SK-N-SH (cell line): Measurements from ENCODE around the gene CUL3. TPM values are rescaled to one million over a fixed set of nuclear protein-coding genes. Genes with fewer than 3 reads are reported as not detected.

ENCODE experiments used
- CTCF ChIA-PET: fragments of 300-600, 350-600 bp; formaldehyde crosslinking; extraction: SDS; loops from one replicate; lab custom pipeline; 2021; lab: Yijun Ruan, JAX
- POLR2A ChIA-PET: fragments of 350-600 bp; sonication (Branson Sonifier 250); formaldehyde crosslinking; extraction: SDS; loops from one replicate; lab custom pipeline; 2020; ENCODE audit warnings: antibody characterized with exemption, inconsistent platforms; lab: Yijun Ruan, JAX
- DNase-seq: peaks from one replicate; pipeline ENCODE4 v3.0.0; 2012
- H2AFZ ChIP-seq: fragments of 200-600 bp; sonication (generic); 2 replicates; pipeline ENCODE4 v1.8.1; 2016; ENCODE audit warnings: antibody characterized with exemption, mild to moderate bottlenecking, low read depth
- H3F3A ChIP-seq: fragments of 200-600 bp; sonication (generic); replicated peaks from 2 replicates; pipeline ENCODE3; 2016; ENCODE audit warnings: antibody characterized with exemption, mild to moderate bottlenecking; ENCODE audit not compliant: insufficient read depth
- H3K27ac ChIP-seq, 2 experiments: fragments of 200-500 bp in 1 of 2; fragments of 200-600 bp in 1 of 2; sonication (Bioruptor generic) in 1 of 2; sonication (generic), shearing (Covaris generic) in 1 of 2; 2 replicates each; pipeline versions ENCODE4 v1.5.1 to v1.6.1; 2014 to 2016; ENCODE audit warnings: low read depth in 2 of 2, inconsistent platforms in 1 of 2, low read length in 1 of 2, mild to moderate bottlenecking in 1 of 2, mixed read lengths in 1 of 2
- H3K27me3 ChIP-seq: fragments of 200-600 bp; sonication (generic), shearing (Covaris generic); 2 replicates; pipeline ENCODE4 v1.6.1; 2016; ENCODE audit warnings: mixed run types; ENCODE audit not compliant: insufficient read depth
- H3K36me3 ChIP-seq, 2 experiments: fragments of 200-500 bp in 1 of 2; fragments of 200-600 bp in 1 of 2; sonication (Bioruptor generic) in 1 of 2; sonication (generic) in 1 of 2; replicated peaks in 1 of 2; 2 replicates each; pipeline versions ENCODE3 to v1.5.1; 2014 to 2016; ENCODE audit warnings: low read length in 1 of 2, mild to moderate bottlenecking in 1 of 2; ENCODE audit not compliant: insufficient read depth in 2 of 2, control insufficient read depth in 1 of 2
- H3K4me1 ChIP-seq, 2 experiments: fragments of 200-500 bp in 1 of 2; fragments of 200-600 bp in 1 of 2; sonication (Bioruptor generic) in 1 of 2; sonication (generic), shearing (Covaris generic) in 1 of 2; 2 replicates each; pipeline versions ENCODE4 v1.5.1 to v1.6.1; 2014 to 2016; ENCODE audit warnings: low read depth in 1 of 2, low read length in 1 of 2, mixed run types in 1 of 2; ENCODE audit not compliant: insufficient read depth in 2 of 2, control insufficient read depth in 1 of 2
- H3K4me2 ChIP-seq: fragments of 200-600 bp; sonication (generic), shearing (Covaris generic); 2 replicates; pipeline ENCODE4 v1.6.1; 2017; ENCODE audit warnings: mixed run types
- H3K4me3 ChIP-seq, 2 experiments: fragments of 200-500 bp in 1 of 2; fragments of 200-600 bp in 1 of 2; sonication (Bioruptor generic) in 1 of 2; sonication (generic), shearing (Covaris generic) in 1 of 2; 2 replicates each; pipeline versions ENCODE4 v1.5.1 to v1.8.1; 2014 to 2016; ENCODE audit warnings: low read depth in 2 of 2, inconsistent platforms in 1 of 2, low read length in 1 of 2, mild to moderate bottlenecking in 1 of 2, mixed read lengths in 1 of 2, moderate library complexity in 1 of 2
- H3K79me2 ChIP-seq: fragments of 200-600 bp; sonication (generic); 2 replicates; pipeline ENCODE4 v1.8.1; 2017; ENCODE audit warnings: mild to moderate bottlenecking; ENCODE audit not compliant: insufficient read depth
- H3K9ac ChIP-seq: fragments of 200-600 bp; sonication (generic); 2 replicates; pipeline ENCODE4 v1.6.1; 2017; ENCODE audit warnings: mixed run types
- H3K9me2 ChIP-seq: fragments of 200-600 bp; sonication (generic); 2 replicates; pipeline ENCODE4 v1.6.1; 2017; ENCODE audit warnings: mixed run types
- H3K9me3 ChIP-seq: fragments of 200-600 bp; sonication (generic); 2 replicates; pipeline ENCODE4 v1.6.1; 2017; ENCODE audit warnings: mixed run types, mild to moderate bottlenecking, moderate library complexity
- H4K20me1 ChIP-seq: fragments of 200-600 bp; sonication (generic); 2 replicates; pipeline ENCODE4 v1.6.1; 2017; ENCODE audit warnings: mild to moderate bottlenecking, mixed run types; ENCODE audit not compliant: insufficient read depth
- CHD2 ChIP-seq: fragments of 150-350 bp; IDR thresholded peaks from 2 replicates; pipeline ENCODE4 v1.6.1; 2018; ENCODE audit warnings: low read length; ENCODE audit not compliant: partially characterized antibody
- ELF1 ChIP-seq: IDR thresholded peaks from 2 replicates; pipeline ENCODE4 v1.4.0; 2012
- EP300 ChIP-seq, 2 experiments: IDR thresholded peaks; 2 replicates each; pipeline versions ENCODE4 v1.4.0 to v1.6.1; 2012; ENCODE audit warnings: borderline replicate concordance in 1 of 2, low read depth in 1 of 2, low read length in 1 of 2
- EZH2phosphoT487 ChIP-seq: fragments of 200-600 bp; sonication (generic); IDR thresholded peaks from 2 replicates; pipeline ENCODE4 v1.6.1; 2017; ENCODE audit warnings: low read depth, mixed run types, mild to moderate bottlenecking, antibody characterized with exemption, moderate library complexity, borderline replicate concordance
- FOXJ3 ChIP-seq: sonication (generic); formaldehyde crosslinking; IDR thresholded peaks from 2 replicates; pipeline ENCODE4 v1.5.1; 2020; ENCODE audit warnings: mild to moderate bottlenecking, missing genetic modification reagents
- NFIC ChIP-seq: IDR thresholded peaks from 2 replicates; pipeline ENCODE4 v1.4.0; 2012; ENCODE audit warnings: borderline replicate concordance
- RFX5 ChIP-seq: IDR thresholded peaks from 2 replicates; pipeline ENCODE4 v1.6.1; 2012; ENCODE audit warnings: mild to moderate bottlenecking, improper control_type of control experiment, low read length
- RXRA ChIP-seq: IDR thresholded peaks from 2 replicates; pipeline ENCODE4 v1.4.0; 2012; ENCODE audit warnings: low read depth, mild to moderate bottlenecking, borderline replicate concordance
- SIN3A ChIP-seq: IDR thresholded peaks from 2 replicates; pipeline ENCODE4 v1.6.1; 2012; ENCODE audit warnings: low read depth, mild to moderate bottlenecking, low read length, moderate library complexity, borderline replicate concordance
- SMC3 ChIP-seq: IDR thresholded peaks from 2 replicates; pipeline ENCODE4 v1.6.1; 2012; ENCODE audit warnings: low read depth, low read length, improper control_type of control experiment
- TAF1 ChIP-seq: IDR thresholded peaks from 2 replicates; pipeline ENCODE4 v1.6.1; 2012; ENCODE audit warnings: low read depth, mild to moderate bottlenecking, low read length, moderate library complexity, borderline replicate concordance
- TCF12 ChIP-seq: IDR thresholded peaks from 2 replicates; pipeline ENCODE4 v1.4.0; 2012
- YY1 ChIP-seq: IDR thresholded peaks from 2 replicates; pipeline ENCODE4 v1.4.0; 2012; ENCODE audit warnings: low read depth, mild to moderate bottlenecking
- WGBS: methylation state at CpG from one replicate; pipeline ENCODE4 v1.1.6; 2017; ENCODE audit warnings: low lambda C conversion rate; 5-methylcytosine and 5-hydroxymethylcytosine counted together
- polyA plus RNA-seq, 3 experiments: library from polyadenylated mRNA; depleted of rRNA; stranded (reverse); fragments of >200 nt; gene quantifications; 2 replicates each; pipeline ENCODE4 v1.2.3, GENCODE V29; 2012
- TF ChIP-seq, protein P1 (sequence below): IDR thresholded peaks from 2 replicates; pipeline ENCODE4 v1.6.1; 2012; ENCODE audit warnings: mild to moderate bottlenecking, low read depth, low read length, moderate library complexity
- TF ChIP-seq, protein P2 (sequence below): IDR thresholded peaks from 2 replicates; pipeline ENCODE4 v1.4.0; 2012; ENCODE audit warnings: low read depth
- TF ChIP-seq, protein P3 (sequence below): IDR thresholded peaks from 2 replicates; pipeline ENCODE4; 2012
- TF ChIP-seq, protein P4 (sequence below): fragments of 150-350 bp; IDR thresholded peaks from 2 replicates; pipeline ENCODE4 v1.6.1; 2017; ENCODE audit warnings: antibody characterized with exemption, low read length, low read depth, borderline replicate concordance
- TF ChIP-seq, protein P5 (sequence below): fragments of 150-350 bp; IDR thresholded peaks from 2 replicates; pipeline ENCODE4 v1.6.1; 2016; ENCODE audit warnings: mild to moderate bottlenecking, low read depth, low read length
- TF ChIP-seq, protein P6 (sequence below): fragments of 200-600 bp; sonication (generic); IDR thresholded peaks from 2 replicates; pipeline ENCODE4 v1.6.1; 2017; ENCODE audit warnings: antibody characterized with exemption, mild to moderate bottlenecking, moderate library complexity

CUL3 gene
- polyA plus RNA-seq, 1 of the 3 experiments (the other 2 are of a cell fraction): 17.3 TPM

DNA sequence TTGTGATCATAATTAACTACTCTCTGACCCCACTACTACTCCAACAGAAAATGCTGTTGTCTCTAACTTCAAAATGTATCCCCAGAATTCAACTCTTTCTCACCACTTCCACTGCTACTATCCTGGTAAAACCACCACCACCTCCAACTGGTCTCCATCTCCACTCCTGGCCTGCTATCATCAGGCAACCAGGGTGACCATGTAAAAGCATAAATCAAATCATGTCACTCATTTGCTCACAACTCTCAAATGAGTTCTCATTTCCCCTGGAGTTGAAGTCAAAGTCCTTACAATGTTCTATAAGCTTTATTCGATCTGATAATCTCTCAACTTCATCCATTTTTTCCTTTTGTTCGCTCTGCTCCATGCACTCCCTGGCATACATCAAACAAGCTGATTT lies 24.6 kb downstream of the CUL3 start:
- ChIA-PET CTCF (no interaction called here), POLR2A (no interaction called here)
- TF ChIP-seq, protein P1, sequence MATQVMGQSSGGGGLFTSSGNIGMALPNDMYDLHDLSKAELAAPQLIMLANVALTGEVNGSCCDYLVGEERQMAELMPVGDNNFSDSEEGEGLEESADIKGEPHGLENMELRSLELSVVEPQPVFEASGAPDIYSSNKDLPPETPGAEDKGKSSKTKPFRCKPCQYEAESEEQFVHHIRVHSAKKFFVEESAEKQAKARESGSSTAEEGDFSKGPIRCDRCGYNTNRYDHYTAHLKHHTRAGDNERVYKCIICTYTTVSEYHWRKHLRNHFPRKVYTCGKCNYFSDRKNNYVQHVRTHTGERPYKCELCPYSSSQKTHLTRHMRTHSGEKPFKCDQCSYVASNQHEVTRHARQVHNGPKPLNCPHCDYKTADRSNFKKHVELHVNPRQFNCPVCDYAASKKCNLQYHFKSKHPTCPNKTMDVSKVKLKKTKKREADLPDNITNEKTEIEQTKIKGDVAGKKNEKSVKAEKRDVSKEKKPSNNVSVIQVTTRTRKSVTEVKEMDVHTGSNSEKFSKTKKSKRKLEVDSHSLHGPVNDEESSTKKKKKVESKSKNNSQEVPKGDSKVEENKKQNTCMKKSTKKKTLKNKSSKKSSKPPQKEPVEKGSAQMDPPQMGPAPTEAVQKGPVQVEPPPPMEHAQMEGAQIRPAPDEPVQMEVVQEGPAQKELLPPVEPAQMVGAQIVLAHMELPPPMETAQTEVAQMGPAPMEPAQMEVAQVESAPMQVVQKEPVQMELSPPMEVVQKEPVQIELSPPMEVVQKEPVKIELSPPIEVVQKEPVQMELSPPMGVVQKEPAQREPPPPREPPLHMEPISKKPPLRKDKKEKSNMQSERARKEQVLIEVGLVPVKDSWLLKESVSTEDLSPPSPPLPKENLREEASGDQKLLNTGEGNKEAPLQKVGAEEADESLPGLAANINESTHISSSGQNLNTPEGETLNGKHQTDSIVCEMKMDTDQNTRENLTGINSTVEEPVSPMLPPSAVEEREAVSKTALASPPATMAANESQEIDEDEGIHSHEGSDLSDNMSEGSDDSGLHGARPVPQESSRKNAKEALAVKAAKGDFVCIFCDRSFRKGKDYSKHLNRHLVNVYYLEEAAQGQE: no peak
- TF ChIP-seq, protein P2, sequence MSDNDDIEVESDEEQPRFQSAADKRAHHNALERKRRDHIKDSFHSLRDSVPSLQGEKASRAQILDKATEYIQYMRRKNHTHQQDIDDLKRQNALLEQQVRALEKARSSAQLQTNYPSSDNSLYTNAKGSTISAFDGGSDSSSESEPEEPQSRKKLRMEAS: no peak
- TF ChIP-seq ELF1 (no peak), EP300 (IDR thresholded peaks at IDR 0.05; ENCODE audit: borderline replicate concordance in 1 of 2, low read depth in 1 of 2, low read length in 1 of 2) (no peak), SIN3A (no peak), RXRA (no peak), SMC3 (no peak), EZH2phosphoT487 (no peak), RFX5 (no peak), FOXJ3 (CRISPR knock-in tag) (no peak), CHD2 (no peak), YY1 (no peak), TAF1 (no peak), NFIC (no peak), TCF12 (no peak)
- TF ChIP-seq, protein P3, sequence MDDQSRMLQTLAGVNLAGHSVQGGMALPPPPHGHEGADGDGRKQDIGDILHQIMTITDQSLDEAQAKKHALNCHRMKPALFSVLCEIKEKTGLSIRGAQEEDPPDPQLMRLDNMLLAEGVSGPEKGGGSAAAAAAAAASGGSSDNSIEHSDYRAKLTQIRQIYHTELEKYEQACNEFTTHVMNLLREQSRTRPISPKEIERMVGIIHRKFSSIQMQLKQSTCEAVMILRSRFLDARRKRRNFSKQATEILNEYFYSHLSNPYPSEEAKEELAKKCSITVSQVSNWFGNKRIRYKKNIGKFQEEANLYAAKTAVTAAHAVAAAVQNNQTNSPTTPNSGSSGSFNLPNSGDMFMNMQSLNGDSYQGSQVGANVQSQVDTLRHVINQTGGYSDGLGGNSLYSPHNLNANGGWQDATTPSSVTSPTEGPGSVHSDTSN: no peak
- TF ChIP-seq, protein P4, sequence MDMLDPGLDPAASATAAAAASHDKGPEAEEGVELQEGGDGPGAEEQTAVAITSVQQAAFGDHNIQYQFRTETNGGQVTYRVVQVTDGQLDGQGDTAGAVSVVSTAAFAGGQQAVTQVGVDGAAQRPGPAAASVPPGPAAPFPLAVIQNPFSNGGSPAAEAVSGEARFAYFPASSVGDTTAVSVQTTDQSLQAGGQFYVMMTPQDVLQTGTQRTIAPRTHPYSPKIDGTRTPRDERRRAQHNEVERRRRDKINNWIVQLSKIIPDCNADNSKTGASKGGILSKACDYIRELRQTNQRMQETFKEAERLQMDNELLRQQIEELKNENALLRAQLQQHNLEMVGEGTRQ: no peak
- TF ChIP-seq, protein P5, sequence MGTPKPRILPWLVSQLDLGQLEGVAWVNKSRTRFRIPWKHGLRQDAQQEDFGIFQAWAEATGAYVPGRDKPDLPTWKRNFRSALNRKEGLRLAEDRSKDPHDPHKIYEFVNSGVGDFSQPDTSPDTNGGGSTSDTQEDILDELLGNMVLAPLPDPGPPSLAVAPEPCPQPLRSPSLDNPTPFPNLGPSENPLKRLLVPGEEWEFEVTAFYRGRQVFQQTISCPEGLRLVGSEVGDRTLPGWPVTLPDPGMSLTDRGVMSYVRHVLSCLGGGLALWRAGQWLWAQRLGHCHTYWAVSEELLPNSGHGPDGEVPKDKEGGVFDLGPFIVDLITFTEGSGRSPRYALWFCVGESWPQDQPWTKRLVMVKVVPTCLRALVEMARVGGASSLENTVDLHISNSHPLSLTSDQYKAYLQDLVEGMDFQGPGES: no peak
- TF ChIP-seq, protein P6, sequence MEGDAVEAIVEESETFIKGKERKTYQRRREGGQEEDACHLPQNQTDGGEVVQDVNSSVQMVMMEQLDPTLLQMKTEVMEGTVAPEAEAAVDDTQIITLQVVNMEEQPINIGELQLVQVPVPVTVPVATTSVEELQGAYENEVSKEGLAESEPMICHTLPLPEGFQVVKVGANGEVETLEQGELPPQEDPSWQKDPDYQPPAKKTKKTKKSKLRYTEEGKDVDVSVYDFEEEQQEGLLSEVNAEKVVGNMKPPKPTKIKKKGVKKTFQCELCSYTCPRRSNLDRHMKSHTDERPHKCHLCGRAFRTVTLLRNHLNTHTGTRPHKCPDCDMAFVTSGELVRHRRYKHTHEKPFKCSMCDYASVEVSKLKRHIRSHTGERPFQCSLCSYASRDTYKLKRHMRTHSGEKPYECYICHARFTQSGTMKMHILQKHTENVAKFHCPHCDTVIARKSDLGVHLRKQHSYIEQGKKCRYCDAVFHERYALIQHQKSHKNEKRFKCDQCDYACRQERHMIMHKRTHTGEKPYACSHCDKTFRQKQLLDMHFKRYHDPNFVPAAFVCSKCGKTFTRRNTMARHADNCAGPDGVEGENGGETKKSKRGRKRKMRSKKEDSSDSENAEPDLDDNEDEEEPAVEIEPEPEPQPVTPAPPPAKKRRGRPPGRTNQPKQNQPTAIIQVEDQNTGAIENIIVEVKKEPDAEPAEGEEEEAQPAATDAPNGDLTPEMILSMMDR: no peak
- Histone ChIP-seq H3K9me3 (no peaks in the 10 kb centered on the region), H3K4me3 (no peak overlapping the region), H3K36me3 (peaks cover 18 to 21% of the 10 kb centered on the region in 2 experiments), H3K27me3 (no peaks in the 10 kb centered on the region), H3F3A (peaks cover 9% of the 10 kb centered on the region), H4K20me1 (peaks cover 88% of the 10 kb centered on the region), H3K4me2 (no peak overlapping the region), H3K9ac (no peak overlapping the region), H3K9me2 (no peaks in the 10 kb centered on the region), H3K4me1 (peaks cover 0 to 10% of the 10 kb centered on the region in 2 experiments; a peak in 2 of 4 replicates), H3K79me2 (peaks cover 98% of the 10 kb centered on the region), H3K27ac (no peak overlapping the region), H2AFZ (no peak overlapping the region)
- 98% methylated on average over 2 of the region's 2 CpGs for WGBS
- no peak for DNase-seq
